Germinal center (tissue), 1 donor: ENCODE data around the gene CAD.
"Not testable (repeated sequence)": the region's sequence is repeated elsewhere in the genome, so short reads cannot be mapped to it uniquely, and the experiment has no call there.

ENCODE experiments used
- DNase-seq: peaks from one replicate; pipeline ENCODE4 v3.0.0; 2012; ENCODE audit warnings: mixed read lengths, low spot score

The CAD gene

DNA sequence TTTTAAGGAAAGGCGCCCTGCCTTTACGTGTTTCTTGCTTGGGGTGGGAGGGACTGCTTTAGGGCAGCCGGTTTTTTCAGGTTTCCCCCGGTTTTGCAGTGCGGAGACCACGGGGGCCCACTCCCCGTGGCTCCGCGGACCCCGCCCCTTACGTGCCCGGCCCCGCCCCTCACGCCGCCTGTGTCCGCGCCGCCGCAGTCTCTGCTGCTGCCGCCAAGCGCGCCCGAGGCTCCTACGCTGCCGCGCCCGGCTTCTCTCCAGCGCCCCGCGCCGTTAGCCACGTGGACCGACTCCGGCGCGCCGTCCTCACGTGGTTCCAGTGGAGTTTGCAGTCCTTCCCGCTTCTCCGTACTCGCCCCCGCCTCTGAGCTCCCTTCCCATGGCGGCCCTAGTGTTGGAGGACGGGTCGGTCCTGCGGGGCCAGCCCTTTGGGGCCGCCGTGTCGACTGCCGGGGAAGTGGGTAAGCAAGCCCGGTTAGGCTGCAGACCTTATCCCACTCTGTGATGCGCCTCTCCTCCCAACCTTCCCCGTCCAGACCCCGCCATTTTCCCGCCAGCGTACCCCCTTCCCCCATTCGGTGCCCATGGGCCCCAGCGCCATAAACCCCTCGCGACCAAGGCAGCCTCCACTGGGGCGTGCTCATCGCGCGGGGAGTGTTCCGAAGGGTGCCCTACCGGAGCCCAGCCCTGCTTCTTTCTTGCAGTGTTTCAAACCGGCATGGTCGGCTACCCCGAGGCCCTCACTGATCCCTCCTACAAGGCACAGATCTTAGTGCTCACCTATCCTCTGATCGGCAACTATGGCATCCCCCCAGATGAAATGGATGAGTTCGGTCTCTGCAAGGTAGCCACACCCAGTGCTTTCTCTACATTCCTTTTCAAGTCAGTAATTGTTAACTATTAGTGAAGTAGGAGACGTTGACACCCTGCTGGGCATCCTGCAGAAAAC lies at the start of gene CAD:
TSS of gene CAD (plus strand) at position 197 of the 949 bp plus-strand sequence. CDS start at position 380, 183 bp downstream.
- DNase-seq, result peak; percentile 89

DNA sequence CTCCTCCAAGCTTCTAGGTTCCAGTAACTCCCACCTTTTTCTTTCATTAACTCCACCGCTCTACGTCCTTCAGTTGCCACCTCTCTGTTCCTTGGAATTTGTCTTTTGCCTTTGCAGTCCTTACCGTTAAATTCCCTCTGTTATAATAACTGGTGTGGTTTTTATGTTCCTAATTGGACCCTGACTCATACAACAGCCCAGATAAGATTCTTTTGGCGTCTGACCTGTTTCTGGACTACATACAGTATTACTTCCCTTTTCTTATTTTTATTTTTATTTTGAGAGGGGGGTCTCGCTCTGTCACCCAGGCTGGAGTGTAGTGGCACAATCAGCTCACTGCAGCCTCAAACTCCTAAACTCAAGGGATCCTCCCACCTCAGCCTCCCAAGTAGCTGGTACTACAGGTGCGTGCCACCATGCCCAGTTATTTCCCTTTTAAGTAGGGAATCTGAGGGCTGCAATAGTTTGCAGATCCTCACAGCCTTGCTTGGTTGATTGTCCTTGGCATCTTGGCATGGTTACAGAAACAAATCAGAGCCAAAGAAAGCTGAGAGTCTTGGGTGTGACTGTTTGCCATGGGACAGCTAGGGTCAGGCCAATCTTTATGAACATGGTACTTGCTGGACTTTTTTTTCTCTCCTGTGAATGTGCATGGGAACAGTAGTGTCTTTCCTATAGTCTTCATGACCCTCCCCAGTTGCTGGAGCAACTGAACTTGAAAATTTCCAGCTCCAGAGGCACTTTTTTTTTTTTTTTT lies 46.4 kb upstream of the CAD start:
- no peak for DNase-seq

DNA sequence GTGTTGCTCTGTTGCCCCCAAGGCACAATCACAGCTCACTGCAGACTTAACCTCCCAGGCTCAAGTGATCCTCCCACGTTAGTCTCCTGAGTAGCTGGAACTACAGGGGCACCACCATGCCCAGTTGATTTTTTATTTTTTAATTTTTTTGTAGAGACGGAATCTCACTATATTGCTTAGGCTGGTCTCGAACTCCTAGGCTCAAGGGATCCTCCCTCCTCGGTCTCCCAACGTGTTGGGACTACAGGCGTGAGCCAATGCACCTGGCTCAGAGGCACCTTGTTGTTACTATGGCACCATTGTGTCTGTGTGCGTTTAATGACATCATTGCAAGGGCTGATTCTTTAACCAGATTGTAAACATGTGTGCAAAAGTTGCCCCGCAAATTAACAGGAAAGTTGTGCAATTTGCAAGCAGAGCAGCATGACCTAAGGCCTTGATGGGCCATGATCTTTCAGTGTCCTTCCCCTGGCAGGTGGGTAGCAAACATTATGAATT lies 45.8 kb upstream of the CAD start:
- DNase-seq, result no peak

DNA sequence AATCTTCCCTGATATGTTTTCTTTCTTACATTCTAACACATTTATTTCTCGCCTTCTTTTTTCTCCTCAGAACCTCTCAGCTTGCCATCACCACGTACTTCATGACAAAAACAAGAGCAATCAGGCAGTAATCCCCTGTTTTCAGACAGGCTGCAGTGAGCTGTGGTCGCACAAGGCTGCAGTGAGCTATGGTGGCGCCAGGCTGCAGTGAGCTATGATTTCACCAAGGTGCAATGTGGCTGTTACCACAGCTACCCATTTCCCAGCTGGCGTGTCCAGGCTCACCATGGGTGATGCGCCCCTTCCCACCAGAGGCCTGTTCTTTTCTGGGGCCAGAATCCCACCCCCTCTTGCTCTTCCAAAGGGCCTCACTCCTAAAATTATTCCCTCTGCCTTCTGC lies 42.5 kb upstream of the CAD start:
- DNase-seq, result no peak

DNA sequence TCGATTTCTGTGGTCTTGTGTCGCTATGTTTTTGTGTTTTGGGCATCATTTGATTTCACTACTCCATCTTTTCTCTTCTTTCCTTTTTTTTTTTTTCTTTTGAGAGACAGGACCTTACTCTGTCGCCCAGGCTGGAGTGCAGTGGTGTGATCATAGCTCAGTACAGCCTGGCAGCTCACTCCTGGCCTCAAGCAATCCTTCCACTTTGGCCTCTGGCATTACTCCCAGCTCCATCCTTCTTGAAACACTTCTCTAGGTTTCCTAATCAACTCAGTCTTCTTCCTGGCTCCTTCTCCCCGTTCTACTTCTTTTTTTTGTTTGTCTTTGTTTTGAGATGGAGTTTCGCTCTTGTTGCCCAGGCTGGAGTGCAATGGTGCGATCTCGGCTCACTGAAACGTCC lies 41.8 kb upstream of the CAD start:
- DNase-seq, result no peak

DNA sequence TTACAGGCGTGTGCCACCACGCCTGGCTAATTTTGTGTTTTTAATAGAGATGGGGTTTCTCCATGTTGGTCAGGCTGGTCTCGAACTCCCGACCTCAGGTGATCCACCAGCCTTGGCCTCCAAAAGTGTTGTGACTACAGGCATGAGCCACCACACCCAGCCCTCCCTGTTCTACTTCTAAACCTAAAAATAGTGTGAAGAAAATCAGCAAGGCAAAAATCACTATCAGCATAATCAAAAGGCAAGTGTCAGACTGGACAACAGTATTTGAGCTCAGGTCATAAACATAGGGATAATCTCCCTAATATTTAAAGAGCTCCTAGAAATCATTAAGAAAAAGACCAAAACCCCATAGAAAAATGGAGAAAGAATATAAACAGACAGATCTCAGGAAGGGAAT lies 41.4 kb upstream of the CAD start:
- DNase-seq, result not testable (repeated sequence)

DNA sequence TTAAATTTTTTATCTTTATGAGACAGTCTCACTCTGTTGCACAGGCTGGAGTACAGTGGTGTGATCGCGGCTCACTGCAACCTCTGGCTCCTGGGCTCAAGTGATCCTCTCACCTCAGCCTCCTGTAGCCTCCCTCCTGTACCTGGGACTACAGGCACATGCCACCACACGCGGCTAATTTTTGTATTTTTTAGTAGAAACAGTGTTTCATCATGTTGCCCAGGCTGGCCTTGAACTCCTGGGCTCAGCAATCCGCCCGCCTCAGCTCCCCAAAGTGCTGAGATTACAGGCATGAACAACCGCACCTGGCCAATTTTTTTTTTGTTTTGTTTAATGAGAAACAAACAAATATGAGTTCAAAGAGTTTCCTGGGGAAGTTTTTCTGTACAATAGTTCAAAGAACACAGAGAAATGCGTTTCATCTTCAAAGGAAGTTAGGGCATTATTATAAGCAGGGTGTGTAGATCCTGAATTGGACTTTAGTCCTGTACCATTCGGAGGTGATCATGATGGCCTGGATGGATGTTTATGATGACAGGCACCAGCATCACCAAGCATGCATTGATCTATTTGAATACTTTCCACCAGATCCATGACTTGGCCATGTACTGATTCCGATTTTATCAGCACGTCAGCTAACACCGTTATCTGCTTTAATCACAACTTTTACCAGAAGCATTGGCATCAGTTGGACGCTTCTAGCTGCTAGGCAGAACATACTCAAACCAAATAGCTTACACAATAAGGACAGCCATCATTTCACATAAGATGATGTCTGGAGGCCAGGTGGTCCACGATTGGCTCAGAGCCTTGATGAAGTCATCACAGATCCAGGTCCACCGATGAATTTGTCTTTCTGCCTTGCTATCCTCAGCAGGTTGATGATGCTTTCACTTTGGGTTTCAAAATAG lies 39.5 kb upstream of the CAD start:
- no peak for DNase-seq

DNA sequence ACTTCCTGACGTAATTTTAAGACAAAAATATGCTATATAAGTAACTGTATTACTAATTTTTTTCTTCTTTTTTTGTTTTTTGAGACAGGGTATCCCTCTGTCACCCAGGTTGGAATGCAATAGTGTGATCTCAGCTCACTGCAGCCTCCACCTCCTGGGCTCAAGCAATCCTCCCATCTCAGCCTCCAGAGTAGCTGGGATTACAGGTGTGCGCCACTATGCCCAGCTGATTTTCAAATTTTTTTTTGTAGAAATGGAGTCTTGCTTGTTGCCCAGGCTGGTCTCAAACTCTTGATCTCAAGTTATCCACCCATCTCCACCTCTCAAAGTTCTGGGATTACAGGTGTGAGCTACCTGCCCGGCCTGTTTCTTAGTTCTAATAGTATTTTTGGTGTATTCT lies 38.7 kb upstream of the CAD start:
- no peak for DNase-seq

DNA sequence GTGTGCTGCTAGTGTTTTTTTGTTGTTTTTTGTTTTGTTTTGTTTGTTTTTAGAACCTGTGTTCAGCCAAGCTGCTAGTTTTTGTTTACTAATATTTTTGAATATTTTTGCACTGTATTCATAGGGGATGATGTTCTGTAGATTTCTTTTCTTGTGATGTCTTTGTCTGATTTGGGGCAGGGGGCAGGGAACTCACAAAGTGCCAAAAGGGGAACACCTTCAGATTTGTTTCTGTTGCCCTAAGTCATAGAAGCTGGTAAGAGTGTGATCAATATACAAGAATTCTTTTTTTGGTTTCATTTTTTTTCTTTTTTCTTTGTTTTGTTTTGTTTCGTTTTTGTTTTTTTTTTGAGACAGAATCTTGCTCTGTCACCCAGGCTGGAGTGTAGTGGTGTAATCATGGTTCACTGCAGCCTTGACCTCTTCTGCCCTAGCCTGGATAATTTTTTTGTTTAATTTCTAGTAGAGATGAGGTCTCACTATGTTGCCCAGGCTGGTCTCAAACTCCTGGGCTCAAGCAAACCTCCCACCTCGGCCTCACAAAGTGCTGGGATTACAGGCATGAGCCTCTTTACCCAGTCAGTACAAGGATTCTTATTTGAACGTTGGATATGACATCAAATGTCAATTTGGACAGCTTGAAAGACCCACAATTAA lies 37.7 kb upstream of the CAD start:
- DNase-seq, result no peak

DNA sequence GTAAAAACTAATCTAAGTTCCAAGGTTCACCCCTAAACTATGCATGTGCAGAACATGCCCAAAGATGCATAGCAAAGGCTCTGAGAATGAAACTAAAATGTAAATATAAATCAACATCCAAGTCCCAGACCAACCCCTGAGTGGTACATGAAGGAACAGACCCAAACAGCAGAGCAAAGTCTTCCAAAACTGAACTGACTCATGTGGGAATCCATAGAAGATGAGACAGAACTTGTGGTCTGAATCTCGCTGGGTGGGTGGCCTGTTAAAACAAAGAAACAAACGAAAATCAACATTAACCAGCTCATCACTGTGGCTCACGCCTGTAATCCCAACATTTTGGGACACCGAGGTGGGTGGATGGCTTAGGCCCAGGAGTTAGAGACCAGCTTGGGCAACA lies 34.8 kb upstream of the CAD start:
- DNase-seq, result no peak

DNA sequence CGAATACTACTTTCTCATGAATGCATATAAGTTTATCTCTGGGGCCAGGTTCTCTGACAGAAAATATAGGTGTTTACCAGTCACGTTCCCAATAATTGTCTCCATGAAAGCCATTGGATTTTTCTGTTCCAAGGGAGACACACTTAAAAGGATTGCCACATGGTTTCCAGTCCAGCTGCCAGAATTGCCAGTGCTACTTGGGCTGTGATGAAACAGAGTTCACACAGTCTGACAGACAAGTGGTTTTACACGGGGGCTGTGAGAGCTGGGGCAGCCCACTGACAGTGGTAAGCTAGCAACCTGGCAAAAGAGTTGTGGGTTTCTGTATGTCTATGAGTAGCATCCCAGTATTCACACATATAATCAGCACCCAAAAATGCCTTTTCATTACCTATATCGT lies 33.1 kb upstream of the CAD start:
- no peak for DNase-seq

DNA sequence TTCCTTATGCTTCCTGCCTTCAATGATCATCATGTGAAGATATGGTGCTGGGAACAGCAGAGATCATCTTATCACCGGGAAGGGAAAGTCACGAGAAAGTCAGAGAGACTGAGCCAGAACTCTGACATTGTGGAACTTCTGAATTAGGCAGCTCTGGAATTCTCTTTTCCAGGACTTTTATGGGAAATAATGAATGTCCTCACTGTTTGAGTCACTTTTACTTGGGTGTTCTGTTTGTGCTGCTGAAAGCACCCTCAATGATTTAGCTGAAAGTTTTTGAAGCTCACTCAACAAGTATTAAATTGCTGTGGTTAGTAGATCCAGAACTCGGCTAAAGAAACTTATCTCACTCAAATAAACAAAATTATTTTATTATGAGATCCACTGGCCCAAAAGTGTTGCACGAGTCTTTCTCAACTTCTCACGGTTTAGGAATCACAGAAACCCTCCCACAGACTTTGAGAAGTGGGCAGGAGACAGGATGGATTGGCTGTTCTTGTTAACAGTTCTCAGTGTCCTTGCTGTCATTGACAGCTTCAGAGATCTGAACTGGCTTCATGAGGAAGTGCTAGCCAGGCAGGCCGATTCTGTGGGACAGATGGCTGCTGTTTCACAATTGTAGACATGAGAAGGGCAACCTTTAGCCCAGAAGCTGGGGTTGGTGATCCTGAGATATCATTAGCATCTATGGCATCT lies 31.7 kb upstream of the CAD start:
- no peak for DNase-seq

DNA sequence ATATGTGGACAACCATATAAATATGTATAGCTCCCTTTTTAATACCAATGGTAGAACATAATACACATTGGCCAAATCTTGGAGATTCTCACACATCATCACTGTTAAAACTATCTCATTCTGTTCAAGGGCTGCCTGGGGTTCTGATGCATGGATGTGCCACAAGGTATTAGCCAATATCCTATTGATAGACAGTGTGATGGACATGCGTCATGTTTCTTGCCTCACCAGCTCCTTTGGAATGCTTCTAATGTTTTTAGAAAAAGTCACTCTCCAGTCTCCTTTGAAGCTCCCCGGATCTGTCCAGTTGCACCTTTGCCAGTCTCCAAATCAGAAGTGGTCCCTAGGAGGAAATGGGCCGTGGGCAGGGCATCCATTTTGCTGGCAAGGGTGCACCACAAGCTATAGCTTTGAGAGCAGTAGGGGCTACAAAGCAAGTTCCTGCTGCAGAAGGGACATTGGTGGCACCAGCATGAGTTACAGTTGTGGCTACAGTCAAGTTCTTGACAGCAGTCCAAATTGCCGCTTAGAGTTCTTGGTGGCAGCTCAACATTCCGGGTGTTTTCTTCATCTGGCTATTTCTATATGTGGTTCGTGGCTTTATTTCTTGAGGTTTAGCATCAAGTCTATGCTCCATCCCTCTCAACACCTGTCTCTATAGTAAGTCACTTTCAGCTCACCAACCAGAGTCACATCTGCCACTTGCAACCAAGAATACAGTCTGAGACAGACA lies 30.4 kb upstream of the CAD start:
- no peak for DNase-seq

DNA sequence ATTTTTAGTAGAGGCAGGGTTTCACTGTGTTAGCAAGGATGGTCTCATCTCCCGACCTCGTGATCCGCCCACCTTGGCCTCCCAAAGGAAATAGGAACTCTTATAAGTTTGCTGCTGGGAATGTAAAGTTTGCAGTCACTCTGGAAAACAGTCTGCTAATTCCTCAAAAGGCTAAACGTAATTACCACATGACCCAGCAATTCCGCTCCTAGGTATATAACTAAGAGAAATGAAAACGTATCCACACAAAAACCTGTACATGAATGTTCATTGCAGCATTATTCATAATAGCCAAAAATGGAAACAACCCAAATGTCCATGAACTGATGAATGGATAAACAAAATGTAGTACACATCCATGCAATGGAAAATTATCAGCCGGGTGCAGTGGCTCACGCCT lies 27.2 kb upstream of the CAD start:
- no peak for DNase-seq

DNA sequence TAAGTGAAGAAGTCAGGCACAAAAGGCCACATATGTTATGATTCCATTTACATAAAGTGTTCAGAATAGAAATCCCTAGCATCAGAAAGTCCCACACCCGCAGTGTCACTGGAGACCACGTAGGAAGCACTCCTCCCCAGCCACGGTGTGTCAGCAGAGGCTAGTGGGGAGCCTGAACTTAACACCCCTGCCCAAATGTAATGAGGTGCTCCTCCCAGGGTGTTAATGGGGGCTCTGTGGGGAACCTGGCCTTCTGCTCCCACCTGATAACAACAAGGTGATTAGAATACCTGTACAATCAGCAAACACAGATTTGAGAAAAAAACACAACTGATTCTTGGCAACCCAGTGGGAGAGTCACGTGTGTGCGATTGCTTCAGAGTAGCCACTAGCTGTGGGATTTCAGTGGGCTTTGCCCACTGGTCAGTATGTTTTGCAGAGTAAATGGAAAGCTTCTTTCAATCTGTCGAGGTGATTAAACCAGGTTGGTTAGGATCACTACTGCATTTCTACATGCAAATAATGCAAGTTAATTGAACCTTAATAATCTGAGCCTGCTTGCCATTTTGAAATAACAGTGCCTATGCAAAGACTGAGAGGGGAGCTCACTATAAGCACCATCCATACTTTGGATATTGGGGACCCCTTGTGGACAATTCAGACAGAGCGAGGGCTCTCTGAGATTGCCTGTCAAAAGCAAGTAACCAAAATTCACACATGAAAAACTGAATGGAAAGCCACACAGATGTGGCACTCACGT lies 25.9 kb upstream of the CAD start:
- peak; percentile 54 for DNase-seq

DNA sequence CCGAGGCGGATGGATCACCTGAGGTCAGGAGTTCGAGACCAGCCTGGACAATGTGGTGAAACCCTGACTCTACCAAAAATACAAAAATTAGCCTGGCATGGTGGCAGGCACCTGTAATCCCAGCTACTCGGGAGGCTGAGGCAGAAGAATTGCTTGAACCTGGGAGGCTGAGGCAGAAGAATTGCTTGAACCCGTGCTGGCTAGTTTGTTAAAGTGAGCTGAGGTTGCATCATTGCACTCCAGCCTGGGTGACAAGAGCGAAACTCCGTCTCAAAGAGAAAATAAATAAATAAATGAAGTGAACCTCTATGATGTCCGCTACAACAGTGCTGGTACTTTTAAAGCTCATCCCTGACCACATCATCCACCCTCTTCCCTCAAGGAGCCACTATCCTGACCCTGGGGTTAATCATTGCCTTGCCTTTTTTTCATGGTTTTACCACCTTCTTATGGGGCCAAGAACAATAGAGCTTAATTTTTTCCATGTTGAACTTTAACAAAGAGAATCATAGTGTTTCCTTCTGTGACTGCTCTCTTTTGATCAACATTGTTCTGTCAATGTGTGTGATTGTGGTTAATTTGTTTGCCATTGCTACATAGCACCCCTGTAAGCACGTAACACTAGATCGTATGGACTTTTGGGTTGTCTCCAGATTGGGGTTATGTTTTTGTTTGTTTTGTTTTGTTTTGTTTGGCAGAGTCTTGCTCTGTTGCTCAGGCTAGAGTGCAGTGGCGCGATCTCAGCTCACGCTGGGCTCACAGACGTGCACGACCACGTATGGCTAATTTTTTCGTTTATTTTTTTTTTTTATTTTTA lies 22.4 kb upstream of the CAD start:
- DNase-seq, result no peak

DNA sequence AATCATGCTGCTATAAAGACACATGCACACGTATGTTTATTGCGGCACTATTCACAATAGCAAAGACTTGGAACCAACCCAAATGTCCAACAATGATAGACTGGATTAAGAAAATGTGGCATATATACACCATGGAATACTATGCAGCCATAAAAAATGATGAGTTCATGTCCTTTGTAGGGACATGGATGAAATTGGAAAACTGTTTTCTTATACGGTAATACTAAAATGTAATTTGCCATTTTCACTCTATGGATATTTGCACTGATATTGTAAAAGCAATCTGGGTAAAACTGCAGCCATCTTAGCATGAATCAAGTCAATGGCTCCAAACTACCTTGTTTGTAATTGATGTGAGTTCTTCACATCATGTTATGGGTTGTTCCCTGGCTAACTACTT lies 21.4 kb upstream of the CAD start:
- DNase-seq, result not testable (repeated sequence)

DNA sequence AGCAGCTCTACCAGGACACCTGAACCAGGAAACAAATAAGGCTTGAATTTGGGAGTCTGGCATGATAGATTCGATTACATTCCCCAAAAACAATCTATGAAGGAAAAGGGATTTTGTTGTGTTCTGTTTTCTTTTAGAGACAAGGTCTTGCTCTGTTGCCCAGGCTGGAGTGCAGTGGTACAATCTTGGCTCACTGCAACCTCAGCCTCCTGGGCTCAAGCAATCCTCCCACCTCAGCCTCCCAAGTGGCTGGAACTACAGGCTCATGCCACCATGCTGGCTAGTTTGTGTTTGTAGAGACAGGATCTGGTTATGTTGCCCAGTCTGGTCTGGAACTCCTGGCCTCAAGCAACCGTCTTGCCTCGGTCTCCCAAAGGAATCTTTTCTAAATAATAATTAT lies 19.1 kb upstream of the CAD start:
- DNase-seq, result not testable (repeated sequence)
